Kidney (tissue), 14 donors: ENCODE measurements around the gene ADAMTS19. TPM values are rescaled to one million over a fixed set of nuclear protein-coding genes. Genes with fewer than 3 reads are reported as not detected.

Experiments used
- DNase-seq, 5 donors: peaks; one replicate each; pipeline ENCODE4 v3.0.0-alpha.2; 2013 to 2020
- FAIRE-seq: peaks from 2 replicates; lab custom pipeline; 2012; peaks lifted over from hg19 to GRCh38; lab: Jason Lieb, UNC
- H3K27ac ChIP-seq, 2 donors: one replicate each; pipeline ENCODE4 v1.7.0; 2013; ENCODE audit warnings: low read depth in 2 of 2, low read length in 2 of 2, inconsistent platforms in 1 of 2
- H3K27me3 ChIP-seq: one replicate; pipeline ENCODE4 v1.7.1; 2013; ENCODE audit warnings: low read length, inconsistent platforms; ENCODE audit not compliant: control insufficient read depth, insufficient read depth
- H3K36me3 ChIP-seq, 3 donors: one replicate each; pipeline versions ENCODE4 v1.7.0 to v1.7.1; 2013; ENCODE audit warnings: low read length in 3 of 3, control low read depth in 1 of 3, inconsistent platforms in 1 of 3; ENCODE audit not compliant: insufficient read depth in 3 of 3, control insufficient read depth in 2 of 3
- H3K4me1 ChIP-seq, 3 donors: one replicate each; pipeline versions ENCODE4 v1.7.0 to v1.7.1; 2013; ENCODE audit warnings: low read length in 3 of 3, inconsistent platforms in 1 of 3, low read depth in 1 of 3; ENCODE audit not compliant: control insufficient read depth in 2 of 3, insufficient read depth in 2 of 3
- H3K4me3 ChIP-seq, 3 donors: one replicate each; pipeline versions ENCODE4 v1.7.0 to v1.8.1; 2013; ENCODE audit warnings: low read length in 3 of 3, control low read depth in 1 of 3, inconsistent platforms in 1 of 3
- H3K9ac ChIP-seq, 3 donors: one replicate each; pipeline versions ENCODE4 v1.7.0 to v1.7.1; 2013; ENCODE audit warnings: low read length in 3 of 3, control low read depth in 1 of 3, inconsistent platforms in 1 of 3
- H3K9me3 ChIP-seq, 3 donors: one replicate each; pipeline versions ENCODE4 v1.7.0 to v1.7.1; 2013; ENCODE audit warnings: low read length in 3 of 3, control low read depth in 1 of 3, inconsistent platforms in 1 of 3; ENCODE audit not compliant: control insufficient read depth in 2 of 3, insufficient read depth in 1 of 3
- intact Hi-C: fragments of 100-400 bp; cut with DNase I; formaldehyde crosslinking; loops from one replicate; pipeline ENCODE4 v1.11.1; 2022
- polyA plus RNA-seq: library from polyadenylated mRNA; stranded (reverse); fragments of 350-450 nt; fragmentation: Illumina TruSeq; extraction: RNeasy Lipid Tissue Mini Kit (QIAGEN cat#74804); gene quantifications from one replicate; pipeline ENCODE4 v1.2.3, GENCODE V29; 2014; ENCODE audit warnings: low read depth, low replicate concordance; ENCODE audit not compliant: insufficient read depth
- total RNA-seq: library from RNA; stranded (reverse); fragmentation: NEBNext Ultra II Directional; extraction: Animal tissue kit (Norgen Biotek cat#: 25700); gene quantifications from one replicate; pipeline ENCODE4 v1.2.1, GENCODE V29; 2021
- TF ChIP-seq, protein P1 (sequence below): IDR thresholded peaks from 3 replicates; pipeline ENCODE4 v1.5.1; 2012; ENCODE audit warnings: mild to moderate bottlenecking, moderate library complexity, borderline replicate concordance; ENCODE audit not compliant: insufficient read depth; ENCODE audit errors: extremely low read depth
- donor health status: control.
- donor health status: control.
- donor health status: control.
- donor health status: control.
- donor health status: control.
- donor health status: DM: yes; HTN: yes; CAD: no.
- donor health status: Normal renal cell carcinoma (clear cell type).

The ADAMTS19 gene
- total and polyA plus RNA-seq, 2 donors from 2014 or later: 0.73 TPM; not detected in 1

DNA sequence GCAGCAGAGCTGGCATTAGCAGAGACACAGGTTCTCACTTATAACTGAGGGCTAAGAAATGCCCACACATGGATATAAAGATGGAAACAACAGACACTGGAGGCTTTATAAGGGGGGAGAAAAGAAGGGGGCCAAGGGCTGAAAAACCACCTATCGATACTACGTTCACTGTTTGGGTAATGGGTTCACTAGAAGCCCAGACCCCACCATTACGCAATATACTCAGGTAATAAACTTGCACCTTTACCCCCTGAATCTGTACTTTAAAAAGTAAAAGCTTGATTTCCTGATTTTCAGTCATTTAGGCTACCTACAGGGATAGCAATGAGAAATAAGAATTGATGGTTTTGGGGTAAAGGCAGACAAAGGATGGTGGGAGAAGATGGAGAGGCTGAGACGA lies 285.9 kb downstream of the ADAMTS19 start:
- Histone ChIP-seq H3K9me3 (no peaks in the 10 kb centered on the region), H3K27me3 (no peaks in the 10 kb centered on the region), H3K9ac (no peak overlapping the region), H3K4me3 (no peak overlapping the region), H3K27ac (no peak overlapping the region), H3K4me1 (no peaks in the 10 kb centered on the region), H3K36me3 (no peaks in the 10 kb centered on the region)
- DNase-seq (no peak), FAIRE-seq (no peak)
- TF ChIP-seq, protein P1, sequence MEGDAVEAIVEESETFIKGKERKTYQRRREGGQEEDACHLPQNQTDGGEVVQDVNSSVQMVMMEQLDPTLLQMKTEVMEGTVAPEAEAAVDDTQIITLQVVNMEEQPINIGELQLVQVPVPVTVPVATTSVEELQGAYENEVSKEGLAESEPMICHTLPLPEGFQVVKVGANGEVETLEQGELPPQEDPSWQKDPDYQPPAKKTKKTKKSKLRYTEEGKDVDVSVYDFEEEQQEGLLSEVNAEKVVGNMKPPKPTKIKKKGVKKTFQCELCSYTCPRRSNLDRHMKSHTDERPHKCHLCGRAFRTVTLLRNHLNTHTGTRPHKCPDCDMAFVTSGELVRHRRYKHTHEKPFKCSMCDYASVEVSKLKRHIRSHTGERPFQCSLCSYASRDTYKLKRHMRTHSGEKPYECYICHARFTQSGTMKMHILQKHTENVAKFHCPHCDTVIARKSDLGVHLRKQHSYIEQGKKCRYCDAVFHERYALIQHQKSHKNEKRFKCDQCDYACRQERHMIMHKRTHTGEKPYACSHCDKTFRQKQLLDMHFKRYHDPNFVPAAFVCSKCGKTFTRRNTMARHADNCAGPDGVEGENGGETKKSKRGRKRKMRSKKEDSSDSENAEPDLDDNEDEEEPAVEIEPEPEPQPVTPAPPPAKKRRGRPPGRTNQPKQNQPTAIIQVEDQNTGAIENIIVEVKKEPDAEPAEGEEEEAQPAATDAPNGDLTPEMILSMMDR: no peak
- intact Hi-C loops: no loop called here

DNA sequence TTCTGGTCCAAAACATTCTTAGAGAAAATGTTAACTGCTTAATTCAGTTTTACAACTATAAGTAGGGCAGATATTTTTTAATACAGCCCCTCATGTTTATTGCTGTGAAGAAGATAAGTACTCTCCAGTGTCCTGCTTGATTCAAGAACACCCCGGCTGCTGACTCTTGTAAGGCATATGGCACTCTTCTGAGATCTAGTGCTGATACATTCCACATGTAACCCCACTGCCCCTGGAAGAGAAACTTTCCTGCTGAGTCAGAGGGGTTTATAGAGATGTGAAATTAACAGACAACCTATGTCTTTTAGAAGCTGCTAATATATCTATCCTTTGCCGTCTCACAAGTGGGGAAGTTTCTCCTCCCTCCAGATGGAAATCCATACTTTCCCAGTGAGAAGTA lies 286.8 kb downstream of the ADAMTS19 start:
- Histone ChIP-seq H3K9ac (no peak overlapping the region), H3K4me3 (no peak overlapping the region), H3K27ac (no peak overlapping the region), H3K9me3 (no peaks in the 10 kb centered on the region), H3K4me1 (no peaks in the 10 kb centered on the region), H3K27me3 (no peaks in the 10 kb centered on the region), H3K36me3 (no peaks in the 10 kb centered on the region)
- intact Hi-C loops: no loop called here
- TF ChIP-seq, protein P1: no peak
- FAIRE-seq (no peak), DNase-seq (no peak)

DNA sequence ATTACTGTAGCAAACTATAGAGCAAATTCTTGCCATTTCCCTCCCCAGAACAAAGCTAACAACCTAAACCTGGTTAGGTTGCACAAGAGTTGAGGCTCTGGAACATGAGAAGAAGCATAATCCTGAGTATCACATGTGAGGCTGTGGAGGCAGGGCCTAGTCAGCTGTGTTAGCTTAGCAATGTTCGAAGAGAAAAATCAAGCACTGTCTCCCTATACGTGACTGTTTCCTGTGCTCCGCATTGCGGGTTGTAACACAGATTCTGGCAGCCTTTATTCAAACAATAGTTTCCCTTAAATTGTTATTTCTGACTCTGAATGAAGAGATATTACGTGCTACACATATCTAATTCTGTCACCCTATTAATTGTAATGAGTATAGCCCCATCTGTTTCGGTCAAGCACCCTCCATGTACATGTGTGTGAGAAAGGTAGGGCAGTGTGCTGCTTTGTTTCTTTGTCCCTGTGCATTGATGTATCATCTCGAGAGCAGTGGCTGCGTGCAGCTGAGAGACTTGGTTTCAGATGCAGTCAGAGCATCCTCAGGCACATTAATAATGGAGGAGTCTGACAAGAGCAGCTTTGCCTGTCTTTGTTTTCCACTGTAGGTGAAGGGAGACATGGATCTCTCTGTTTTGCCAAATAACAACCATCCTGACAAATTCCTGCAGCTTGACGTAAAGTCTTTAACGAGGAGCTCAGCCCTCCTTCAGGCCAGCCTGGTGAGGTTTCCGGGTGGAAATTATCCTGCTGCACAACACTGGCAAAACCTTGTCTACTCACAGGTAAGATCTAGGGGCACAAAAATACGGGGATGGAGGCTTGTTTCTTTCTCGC lies 287.7 kb downstream of the ADAMTS19 start, which contains the start of gene MINAR2:
TSS of gene MINAR2 (plus strand) at position 523 of the 836 bp plus-strand sequence. CDS start at position 620, 97 bp downstream.
- no peak within 1 kb of the TSS for H3K4me3 ChIP-seq
- no peaks in the 10 kb centered on the region for H3K9me3 ChIP-seq
- H3K27me3 ChIP-seq: no peaks in the 10 kb centered on the region
- H3K36me3 ChIP-seq: no peaks in the 10 kb centered on the region
- H3K9ac ChIP-seq: no peak within 1 kb of the TSS
- no peaks in the 10 kb centered on the region for H3K4me1 ChIP-seq
- TF ChIP-seq, protein P1: no peak
- no peak for FAIRE-seq
- intact Hi-C loops: no loop called here
- peak in 3 of 5 donors; percentile 10 to 26 (median 13) for DNase-seq
- H3K27ac ChIP-seq: no peak within 1 kb of the TSS
